Hematopoietic multipotent progenitor cell treated with erythropoietin and hydrocortisone succinate and interleukin-3 and kit ligand, for 17 days (in vitro differentiated cells): ENCODE data around the gene DELE1.

ENCODE experiments used
- DNase-seq: peaks from one replicate; pipeline ENCODE4 v3.0.0-alpha.2; 2015; ENCODE audit warnings: low spot score

DELE1 gene

DNA sequence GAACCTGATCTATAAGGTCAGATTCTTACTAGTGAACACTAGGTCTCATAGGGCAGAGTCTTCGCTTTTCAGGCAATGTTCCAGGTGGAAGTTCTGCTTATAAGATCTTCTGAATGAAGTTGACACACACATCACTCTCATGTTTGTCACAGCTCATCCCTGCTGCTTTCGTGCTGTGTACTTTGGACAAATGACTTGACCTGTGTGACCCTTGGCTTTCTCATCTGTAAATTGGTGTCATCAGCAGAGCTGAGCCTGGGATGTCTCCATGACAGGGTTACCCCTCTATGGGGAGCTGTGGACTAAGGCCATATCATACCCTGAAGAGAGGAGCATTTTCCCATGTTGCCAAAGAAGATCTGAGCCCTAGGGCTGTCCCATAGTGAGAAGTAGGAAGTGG lies 2.8 kb downstream of the DELE1 start:
- no peak for DNase-seq

DNA sequence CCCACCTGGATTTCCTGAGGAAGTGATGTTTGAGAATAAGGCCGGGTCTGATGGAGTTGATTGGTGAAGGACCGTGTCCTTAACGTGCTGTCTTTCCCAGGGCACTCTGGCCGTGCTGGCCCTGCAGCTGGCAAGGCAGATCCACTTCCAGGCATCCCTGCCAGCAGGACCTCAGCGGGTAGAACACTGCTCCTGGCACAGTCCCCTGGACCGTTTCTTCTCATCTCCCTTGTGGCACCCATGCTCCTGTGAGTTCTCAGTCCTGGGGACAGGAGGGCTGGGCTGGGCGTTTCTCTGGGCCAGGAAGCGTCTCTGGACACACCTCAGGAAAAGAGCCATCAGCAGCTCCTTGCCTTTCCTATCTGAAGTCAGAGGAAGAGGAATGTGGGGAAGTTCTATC lies 4.4 kb downstream of the DELE1 start:
- no peak for DNase-seq

DNA sequence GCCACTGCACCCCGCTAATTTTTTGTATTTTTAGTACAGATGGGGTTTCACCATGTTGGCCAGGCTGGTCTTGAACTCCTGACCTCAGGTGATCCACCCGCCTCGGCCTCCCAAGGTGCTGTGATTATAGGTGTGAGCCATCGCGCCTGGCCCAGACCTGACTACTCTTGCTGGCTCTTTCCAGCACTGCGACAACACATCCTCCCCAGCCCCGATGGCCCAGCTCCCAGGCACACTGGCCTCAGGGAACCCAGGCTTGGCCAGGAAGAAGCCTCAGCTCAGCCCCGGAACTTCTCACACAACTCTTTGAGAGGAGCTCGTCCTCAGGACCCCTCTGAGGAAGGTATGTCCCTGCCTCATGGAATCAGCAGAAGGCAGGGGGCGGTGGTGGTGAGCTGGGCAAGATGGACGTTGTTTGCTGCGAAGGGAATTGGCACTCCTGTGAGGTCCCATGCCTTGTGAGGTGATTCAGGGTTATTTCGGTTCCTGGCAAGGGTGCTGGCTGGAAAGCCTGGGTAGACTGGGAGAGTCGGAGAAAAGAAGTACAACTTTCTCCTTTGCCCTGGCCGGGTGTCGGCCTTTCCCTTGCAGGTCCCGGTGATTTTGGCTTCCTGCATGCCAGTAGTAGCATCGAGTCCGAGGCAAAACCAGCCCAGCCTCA lies 5.9 kb downstream of the DELE1 start:
- no peak for DNase-seq

DNA sequence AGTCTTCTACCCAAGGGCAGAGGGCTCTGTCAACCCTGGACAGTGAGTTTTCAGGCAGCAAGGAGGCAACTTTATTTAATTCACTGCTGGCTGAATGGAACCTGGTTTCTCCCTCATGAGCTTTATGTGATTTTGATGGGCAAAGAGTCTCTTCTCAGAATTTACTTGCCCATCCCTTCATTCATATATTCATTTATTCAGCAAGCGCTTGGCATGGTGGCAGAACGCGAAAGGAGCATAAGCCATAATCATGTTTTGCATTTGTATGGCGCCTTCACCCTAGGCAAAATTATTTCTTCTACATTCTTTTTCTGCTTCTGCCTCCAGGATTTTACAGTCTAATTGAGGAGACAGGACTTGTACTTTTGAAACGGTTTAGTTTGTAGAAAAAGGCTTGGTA lies 8.0 kb downstream of the DELE1 start:
- no peak for DNase-seq

DNA sequence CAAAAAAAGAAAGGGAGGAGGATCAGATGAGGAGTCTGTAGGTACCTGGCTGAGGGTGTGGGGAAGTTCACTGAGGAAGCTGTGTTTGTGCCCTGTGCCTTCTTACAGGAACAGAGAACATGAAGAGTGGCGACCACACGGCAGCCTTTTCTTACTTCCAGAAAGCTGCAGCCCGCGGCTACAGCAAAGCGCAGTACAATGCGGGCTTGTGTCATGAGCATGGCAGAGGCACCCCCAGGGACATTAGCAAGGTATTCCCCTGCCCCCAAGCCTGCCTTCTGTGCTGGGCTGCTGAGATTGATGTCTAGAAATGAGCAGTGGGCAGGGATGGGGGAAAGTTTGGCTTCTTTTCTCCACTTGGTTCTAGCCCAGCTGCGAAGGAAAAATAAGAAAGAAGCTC lies 9.5 kb downstream of the DELE1 start:
- DNase-seq = no peak

DNA sequence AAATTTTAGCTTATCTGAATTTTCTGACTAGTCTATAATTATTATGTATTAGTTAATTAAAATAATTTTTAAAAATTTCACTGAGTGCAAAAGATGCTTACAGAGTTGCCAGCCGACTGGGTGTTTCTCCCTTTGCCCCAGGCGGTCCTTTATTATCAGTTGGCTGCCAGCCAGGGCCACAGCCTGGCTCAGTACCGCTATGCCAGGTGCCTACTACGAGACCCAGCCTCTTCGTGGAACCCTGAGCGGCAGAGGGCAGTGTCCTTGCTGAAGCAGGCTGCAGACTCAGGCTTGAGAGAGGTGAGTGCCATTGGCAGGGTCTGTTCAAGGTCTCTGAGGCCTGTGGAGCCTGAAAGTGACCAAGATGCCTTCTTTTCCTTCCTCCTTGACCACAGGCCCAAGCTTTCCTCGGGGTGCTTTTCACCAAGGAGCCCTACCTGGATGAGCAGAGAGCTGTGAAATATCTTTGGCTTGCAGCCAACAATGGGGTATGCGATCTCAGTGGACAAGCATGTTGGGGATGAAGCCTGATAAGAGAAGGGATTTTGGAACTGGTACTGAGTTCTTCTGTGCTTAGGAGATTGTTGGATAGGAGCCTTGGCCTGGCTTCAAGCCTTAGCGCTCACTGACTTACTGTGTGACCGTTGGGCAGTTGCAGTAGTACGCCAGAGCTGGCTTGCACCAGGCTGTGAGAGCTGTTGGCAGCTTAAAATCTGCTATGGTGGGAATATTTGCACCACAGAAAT lies 10.6 kb downstream of the DELE1 start:
- DNase-seq = peak; percentile 71

DNA sequence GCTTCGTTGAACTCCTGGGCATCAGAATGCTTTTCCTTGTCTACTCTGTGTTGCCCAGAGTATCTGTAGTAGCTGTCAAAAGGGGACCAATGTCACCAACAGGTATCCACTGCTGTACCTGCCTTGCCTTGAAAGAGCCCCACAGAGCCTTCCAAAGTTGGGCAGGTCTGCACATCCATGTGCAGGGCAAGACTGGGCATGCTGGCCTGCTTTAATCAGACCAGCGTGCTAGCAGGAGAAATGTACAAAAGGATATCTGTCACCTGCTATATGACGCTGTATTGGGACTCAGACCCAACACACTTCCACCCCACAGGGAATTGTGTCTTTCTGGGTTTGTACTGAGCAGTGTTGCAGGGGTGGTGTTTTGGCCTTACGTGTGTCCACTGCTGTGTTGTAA lies 11.9 kb downstream of the DELE1 start:
- no peak for DNase-seq

DNA sequence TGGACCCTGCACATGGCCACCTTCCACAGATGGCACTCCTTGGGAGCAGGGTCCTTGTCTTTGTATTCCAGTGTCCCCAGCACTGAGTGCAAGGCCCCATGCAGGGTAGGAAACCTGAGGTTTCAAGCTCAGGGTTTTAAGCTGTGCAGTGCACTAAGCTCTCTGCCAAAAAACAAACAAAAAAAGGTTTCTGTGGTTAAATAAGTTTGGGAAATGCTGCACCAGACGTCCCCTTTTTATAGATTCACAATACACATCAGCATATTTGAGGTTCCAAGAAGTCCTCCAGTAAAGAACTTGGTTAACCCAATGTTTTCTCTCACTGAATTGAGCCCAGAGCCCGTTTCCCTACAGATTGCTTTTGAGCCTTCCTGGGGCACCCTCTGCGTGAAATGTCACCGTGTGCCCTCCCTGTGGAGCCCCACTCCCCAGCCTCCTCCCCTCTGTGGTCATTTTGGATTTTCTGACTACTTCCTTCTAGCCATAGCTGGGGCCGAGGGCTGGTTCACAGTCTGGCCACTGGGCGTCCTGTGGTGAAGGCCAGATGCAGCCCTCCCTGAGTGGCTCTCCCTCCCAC lies 17.1 kb downstream of the DELE1 start:
- DNase-seq = no peak

DNA sequence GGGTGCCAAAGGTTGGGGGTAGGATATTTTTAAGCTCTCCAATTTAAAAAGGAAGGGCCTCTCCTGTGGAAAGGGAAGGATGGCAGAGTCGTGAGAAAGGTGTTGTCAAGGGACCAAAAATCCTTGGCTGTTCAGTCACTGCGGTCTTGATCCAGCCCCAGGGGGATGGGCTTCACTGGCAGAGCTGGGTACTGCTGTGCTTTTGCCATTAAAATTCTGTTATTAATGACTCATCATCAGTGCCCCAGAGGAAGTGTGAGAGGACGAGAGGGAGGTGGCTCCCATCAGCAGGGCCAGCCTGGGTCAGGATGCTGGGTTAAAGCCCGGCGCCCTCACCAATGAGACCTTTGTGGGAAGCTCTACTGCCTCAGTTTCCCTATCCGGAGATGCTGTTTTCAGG lies 17.6 kb downstream of the DELE1 start:
- DNase-seq = no peak

DNA sequence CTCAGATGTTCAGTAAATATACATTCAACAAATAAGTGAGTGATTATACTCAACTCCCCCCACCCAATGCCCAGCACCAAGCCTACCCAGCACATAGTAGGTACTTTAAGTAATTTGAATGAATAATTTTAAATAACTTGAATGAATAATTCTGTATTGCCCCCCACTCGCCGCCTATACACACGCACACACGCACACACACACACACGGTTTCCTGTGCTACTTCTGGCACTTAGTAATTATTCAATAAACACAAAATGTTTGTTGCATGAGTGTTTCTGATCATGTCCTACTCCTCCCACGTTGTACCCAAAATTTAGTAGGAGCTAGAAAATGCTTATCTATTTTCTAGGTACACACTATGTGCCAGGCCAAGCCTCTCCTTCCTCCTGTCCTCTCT lies 18.1 kb downstream of the DELE1 start:
- no peak for DNase-seq

DNA sequence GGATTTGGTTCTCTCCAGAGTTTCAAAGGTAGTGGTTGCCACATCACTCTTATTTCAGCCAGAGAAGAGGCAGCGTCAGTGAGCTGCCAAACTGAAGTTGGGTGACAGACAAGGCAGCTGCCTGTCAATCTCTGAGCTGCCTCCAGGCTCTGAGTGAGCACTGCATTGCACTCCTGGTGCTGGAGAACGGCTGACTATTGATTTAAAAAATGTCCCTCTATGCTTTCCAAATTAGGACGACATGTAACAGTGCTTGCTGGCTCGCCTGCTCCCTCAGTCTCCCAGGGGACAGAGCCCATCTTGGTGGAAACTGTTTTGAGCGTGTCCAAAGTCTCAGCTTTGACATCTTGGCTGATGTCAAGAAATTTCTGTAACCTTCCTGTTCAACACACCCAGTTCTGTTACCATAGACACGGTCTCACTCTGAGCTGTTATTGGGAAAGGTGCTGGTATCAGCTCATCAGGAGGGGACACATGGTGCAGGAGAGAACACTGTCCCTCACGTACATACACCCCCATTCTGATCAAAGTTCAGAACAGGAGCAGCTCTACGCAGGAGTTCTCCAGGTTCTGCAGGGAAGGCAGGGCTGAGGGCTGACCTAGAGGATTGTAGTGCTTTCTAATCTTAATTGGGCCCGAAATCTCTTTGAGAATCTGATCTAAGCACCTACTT lies 18.6 kb downstream of the DELE1 start:
- no peak for DNase-seq

DNA sequence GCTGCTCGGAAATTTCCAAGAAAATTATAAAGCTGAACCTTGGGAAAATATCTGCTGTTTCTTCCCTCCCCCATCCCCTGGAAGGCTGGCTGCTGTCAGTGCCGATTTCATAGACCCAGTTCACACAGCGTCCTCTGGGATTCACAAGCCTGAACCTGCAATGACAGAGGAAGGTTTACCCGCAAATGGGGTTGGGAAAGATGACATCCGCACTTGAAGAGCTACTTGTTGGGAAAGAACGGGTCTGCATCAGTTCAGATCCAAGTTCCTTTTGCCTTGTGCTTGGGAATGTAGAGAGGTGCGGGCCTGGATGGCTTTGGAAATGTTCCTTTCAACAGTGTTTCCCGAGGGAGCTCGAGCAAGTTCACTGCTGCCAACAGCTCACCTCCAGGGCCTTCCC lies 20.4 kb downstream of the DELE1 start:
- DNase-seq = no peak

DNA sequence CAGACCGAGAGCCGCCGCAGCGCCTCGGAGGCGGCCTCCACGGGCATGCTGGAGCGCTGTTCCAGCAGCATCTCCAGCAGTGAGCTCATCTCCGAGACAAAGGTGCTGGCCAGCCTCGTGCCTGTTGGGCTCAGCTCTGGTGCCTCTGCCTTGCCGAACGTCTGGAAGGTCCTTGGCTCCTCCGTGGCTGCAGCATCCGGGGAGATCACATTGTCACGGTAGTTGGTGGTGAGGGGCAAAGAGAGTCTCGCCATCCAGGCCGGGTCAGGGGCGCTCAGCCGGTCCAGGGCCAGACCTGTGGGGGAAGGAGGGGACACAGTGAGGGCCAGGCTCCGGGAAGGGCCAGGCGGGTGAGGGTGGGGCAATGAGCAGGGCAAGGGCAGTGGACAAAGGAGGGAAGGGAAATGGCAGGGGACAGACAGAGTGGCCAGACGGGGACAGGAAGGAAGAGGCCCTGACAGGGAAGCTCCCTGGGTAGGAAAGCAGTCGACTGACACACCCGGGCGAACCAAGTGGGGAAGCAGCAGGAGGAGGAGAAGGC lies 21.9 kb downstream of the DELE1 start:
- DNase-seq = no peak

DNA sequence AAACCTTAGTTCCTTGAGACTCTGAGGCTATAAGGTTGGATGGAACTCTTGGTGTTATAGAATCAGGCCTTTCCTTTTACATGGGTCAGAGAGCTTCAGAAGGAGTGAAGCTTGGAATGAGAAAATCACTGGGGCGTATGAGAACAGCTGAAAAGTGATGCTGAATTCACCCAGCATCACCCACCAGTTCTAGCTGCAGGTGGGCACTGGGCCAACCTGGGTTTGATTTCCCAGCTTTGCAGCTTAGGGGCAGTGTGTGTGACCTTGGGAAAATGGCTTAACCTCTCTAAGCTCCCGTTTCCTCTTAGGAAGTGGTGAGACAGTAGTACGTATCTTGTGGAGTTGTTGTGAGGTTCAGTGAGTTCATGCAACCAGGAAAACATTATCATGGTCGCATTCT lies 23.6 kb downstream of the DELE1 start:
- no peak for DNase-seq

DNA sequence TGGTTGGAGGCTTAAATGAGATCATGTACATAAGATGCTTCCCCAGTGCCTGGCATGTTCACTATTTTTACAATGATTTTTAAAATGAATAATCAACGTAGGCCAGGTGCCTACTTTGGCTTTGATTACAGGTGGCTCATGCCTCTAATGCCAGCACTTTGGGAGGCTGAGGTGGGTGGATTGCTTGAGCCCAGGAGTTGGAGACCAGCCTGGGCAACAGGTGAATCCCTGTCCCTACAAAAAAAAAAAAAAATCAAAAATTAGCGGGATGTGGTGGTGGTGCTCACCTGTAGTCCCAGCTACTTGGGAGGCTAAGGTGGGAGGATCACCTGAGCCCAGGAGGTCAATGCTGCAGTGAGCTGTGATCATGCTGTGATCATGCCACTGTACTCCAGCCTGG lies 25.1 kb downstream of the DELE1 start:
- DNase-seq = no peak

DNA sequence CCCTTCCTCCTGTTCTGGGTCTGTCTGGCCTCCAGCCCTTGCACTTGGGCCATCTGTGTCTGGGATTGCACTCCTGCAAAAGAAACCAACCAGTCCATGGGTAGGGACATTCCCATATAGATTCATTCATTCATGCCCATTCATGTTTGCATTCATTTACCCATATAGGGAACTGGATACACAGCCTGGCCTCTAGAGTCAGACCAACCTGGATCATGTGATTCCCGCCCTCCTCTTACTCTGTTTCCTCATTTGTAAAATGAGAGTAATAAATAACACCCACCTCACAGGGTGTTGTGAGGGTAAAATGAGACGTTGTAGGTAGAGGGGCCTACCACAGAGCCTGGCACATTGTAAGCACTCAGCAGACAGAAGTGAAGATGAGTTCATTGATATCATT lies 25.8 kb downstream of the DELE1 start:
- no peak for DNase-seq

DNA sequence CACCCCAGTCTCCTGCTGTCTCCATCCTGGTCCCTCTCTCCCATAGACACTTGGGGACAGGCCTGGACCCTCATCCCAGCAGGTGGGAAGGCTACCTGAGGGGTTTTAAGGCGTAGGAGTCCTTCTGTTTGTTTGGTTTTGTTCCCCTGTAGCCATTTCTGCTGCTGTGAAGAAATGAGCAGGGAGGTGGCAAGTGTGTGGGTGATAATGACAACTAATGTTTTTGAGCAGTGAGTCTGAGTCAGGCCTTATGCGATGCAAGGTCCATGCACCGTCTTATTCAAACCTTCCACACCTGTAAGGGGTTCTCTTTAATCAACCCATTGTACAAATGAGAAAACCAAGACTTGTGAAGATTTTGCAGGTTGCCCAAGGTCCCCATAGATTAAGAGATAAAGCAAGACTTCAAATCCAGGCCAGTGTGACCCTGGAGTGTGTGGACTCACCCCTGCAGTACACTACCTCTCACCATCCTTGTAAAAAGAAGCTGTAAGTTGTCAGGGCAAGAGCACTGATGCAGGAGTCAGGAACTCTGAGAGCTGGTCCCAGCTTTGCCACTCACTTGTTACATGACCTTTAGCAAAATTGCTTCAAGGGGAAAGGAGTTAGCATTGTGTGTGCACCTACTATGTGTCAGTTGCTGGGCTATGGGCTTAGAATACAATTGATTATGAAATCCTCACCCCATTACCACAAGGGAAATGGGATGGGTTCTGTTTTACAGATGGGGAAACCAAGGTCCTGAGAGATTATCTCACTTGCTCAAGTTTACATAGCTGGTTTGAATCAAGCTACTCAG lies 26.7 kb downstream of the DELE1 start:
- no peak for DNase-seq

DNA sequence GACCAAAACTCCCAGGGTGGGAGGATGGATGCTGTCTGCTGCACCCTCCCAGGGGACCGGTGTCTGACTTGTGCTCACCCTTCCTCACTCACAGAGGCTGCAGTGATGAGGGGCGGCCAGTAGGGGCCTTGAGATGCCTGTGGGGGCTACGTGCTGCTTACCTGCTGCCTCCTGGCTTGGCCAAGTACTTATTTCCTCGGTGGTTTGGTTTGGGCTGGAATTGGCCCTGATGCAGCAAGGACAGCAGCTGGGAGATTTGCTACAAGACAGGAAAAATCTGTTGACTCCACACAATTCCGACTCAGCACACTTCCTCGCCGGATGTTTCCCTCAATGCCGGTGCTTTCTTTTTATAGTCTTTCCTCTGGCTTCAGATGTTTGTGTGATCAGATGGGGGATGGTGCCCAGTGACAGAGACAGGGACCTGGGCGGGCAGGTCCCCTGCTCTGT lies 27.7 kb downstream of the DELE1 start:
- DNase-seq = no peak

DNA sequence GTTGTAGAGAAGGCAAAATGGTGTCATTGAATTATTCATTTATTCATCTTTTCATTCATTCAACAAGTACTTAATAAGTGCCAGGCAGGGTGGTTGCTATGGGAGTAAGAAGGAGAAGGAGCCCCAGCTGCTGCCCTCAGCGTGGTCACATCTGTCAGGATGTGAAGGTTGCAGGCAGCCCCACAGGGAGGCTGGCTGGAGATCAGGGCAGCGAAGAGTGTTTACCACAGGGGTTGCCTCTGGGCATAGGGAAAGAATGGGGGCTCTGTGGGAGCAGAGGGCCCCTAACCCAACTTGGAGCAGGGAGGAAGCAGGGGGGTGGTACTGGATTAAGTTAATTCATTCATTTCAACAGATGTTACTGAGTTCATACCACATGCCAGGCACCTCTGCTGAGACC lies 28.3 kb downstream of the DELE1 start:
- DNase-seq = no peak

DNA sequence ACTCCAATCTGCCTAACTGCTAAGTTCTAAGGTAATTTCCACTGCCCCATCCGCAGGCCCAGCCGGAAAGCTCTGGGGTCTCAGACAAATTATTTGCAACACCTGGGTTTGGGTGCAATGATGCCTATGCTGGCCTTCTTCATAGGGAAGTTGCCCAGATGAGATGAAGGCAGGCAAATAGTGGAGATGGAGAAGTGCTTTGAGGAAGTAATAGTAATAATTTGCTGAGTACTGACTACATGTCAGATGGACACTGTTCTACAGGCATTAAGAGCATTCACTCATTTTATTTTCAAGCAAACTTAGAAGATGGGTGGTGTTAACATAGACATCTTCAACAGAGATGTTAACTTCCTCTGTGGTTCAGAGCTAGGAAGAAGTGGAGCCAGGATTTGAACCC lies 30.5 kb downstream of the DELE1 start:
- no peak for DNase-seq

DNA sequence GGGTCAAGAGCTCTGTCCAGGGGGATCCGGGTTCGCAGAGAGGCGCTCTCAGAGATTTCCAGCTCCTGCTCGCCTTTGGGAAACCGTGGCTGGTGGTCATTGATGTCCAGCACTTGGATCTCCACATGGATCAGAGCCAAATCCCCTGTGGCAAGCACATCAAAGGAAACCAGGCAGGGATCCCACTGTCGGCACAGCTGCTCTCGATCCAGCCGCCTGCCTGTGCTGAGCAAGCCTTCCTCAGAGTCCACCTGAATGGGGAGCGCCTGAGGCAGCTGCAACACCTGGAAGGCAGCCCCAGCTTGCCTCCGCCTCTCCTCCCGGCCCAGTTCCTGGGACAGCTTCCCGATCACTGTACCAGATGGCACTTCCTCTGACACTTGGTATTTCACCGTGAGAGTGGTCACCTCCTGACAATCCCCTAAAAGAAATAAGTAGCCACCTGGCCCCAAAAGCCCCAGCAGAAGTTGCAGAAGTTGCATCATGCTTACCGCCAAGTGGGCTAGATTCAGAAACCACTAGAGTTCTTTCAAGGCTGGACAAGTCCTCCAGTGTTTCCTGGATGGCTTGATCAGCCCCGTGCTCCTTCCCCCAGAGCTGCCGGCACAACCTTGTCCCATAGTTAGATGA lies 33.8 kb downstream of the DELE1 start:
- DNase-seq = no peak
